AG09319 (cell line): ENCODE results near the gene MROH2A.

Experiments used
- DNase-seq: peaks from one replicate; pipeline ENCODE4 v3.0.0-alpha.2; 2010; ENCODE audit warnings: low read depth; ENCODE audit errors: extremely low read depth
- TF ChIP-seq, protein P1 (sequence below): IDR thresholded peaks from 2 replicates; pipeline ENCODE4 v1.5.1; 2011; ENCODE audit warnings: low read depth, mild to moderate bottlenecking, inconsistent platforms, low read length, moderate library complexity

Gene MROH2A

GRCh38 chr2:233803292-233803911 is 25.3 kb downstream of the MROH2A start:
- DNase-seq, result no peak
- TF ChIP-seq, protein P1, sequence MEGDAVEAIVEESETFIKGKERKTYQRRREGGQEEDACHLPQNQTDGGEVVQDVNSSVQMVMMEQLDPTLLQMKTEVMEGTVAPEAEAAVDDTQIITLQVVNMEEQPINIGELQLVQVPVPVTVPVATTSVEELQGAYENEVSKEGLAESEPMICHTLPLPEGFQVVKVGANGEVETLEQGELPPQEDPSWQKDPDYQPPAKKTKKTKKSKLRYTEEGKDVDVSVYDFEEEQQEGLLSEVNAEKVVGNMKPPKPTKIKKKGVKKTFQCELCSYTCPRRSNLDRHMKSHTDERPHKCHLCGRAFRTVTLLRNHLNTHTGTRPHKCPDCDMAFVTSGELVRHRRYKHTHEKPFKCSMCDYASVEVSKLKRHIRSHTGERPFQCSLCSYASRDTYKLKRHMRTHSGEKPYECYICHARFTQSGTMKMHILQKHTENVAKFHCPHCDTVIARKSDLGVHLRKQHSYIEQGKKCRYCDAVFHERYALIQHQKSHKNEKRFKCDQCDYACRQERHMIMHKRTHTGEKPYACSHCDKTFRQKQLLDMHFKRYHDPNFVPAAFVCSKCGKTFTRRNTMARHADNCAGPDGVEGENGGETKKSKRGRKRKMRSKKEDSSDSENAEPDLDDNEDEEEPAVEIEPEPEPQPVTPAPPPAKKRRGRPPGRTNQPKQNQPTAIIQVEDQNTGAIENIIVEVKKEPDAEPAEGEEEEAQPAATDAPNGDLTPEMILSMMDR, result no peak

- no peak for DNase-seq
- TF ChIP-seq, protein P1, result no peak
Measured at GRCh38 chr2:233803994-233804393, 25.9 kb downstream of the MROH2A start.

- DNase-seq, result no peak
- TF ChIP-seq, protein P1, result no peak
Measured at GRCh38 chr2:233807215-233807865, 29.2 kb downstream of the MROH2A start.

- no peak for DNase-seq
- TF ChIP-seq, protein P1, result no peak
Measured at GRCh38 chr2:233807966-233808935, 30.1 kb downstream of the MROH2A start.

GRCh38 chr2:233810385-233810784 is 32.3 kb downstream of the MROH2A start:
- TF ChIP-seq, protein P1, result no peak
- no peak for DNase-seq

DNA sequence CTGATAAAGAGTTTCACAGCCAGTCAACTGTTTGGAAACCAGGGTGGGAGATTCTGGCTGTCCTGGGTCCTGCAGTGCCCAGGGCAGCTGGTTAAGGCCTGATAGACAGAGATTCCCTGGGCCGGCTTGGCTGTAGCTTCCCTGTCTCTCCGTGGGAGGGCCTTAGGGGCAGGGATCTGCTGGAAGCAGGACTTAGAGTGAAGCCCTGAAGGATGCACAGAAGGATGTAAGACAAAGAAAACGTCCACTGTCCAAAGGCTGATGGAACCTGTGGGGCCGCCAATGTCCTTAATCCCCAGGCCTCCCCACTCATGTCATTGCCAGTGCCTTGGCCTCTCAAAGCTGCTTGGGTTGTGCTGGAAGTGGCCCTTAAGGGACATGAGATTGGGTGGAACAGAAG is 33.0 kb downstream of the MROH2A start:
- TF ChIP-seq, protein P1, result no peak

More for the DNA sequence above, 33.0 kb downstream of the MROH2A start:
- DNase-seq, result no peak
